WTC11 (cell line): ENCODE data around the gene PSPC1.

Experiments
- CREB1 ChIP-seq: sonication (generic); formaldehyde crosslinking; IDR thresholded peaks from 2 replicates; pipeline ENCODE4 v1.8.0; 2023; ENCODE audit warnings: mild to moderate bottlenecking, missing genetic modification reagents
- FOXP1 ChIP-seq: sonication (generic); formaldehyde crosslinking; IDR thresholded peaks from 2 replicates; pipeline ENCODE4 v1.8.0; 2022; ENCODE audit warnings: missing genetic modification reagents, mild to moderate bottlenecking, moderate library complexity, borderline replicate concordance
- PRRX2 ChIP-seq: fragments of 250-450 bp; sonication (Bioruptor Pico); IDR thresholded peaks from 2 replicates; pipeline ENCODE4 v1.8.0; 2021; ENCODE audit warnings: mild to moderate bottlenecking
- SMAD3 ChIP-seq: sonication (generic); formaldehyde crosslinking; IDR thresholded peaks from 2 replicates; pipeline ENCODE4 v1.8.0; 2022; ENCODE audit warnings: missing genetic modification reagents, mild to moderate bottlenecking, borderline replicate concordance
- TF ChIP-seq, protein P1 (sequence below): fragments of 200-600 bp; IDR thresholded peaks from 2 replicates; pipeline ENCODE4 v1.8.0; 2022; ENCODE audit warnings: antibody characterized with exemption
- TF ChIP-seq, protein P2 (sequence below): sonication (generic); formaldehyde crosslinking; IDR thresholded peaks from 2 replicates; pipeline ENCODE4 v1.8.1; 2022; ENCODE audit warnings: low read depth, missing genetic modification reagents, borderline replicate concordance
- TF ChIP-seq, protein P3 (sequence below): sonication (generic); formaldehyde crosslinking; IDR thresholded peaks from 2 replicates; pipeline ENCODE4 v1.8.1; 2023; ENCODE audit warnings: mild to moderate bottlenecking, missing genetic modification reagents, borderline replicate concordance

DNA sequence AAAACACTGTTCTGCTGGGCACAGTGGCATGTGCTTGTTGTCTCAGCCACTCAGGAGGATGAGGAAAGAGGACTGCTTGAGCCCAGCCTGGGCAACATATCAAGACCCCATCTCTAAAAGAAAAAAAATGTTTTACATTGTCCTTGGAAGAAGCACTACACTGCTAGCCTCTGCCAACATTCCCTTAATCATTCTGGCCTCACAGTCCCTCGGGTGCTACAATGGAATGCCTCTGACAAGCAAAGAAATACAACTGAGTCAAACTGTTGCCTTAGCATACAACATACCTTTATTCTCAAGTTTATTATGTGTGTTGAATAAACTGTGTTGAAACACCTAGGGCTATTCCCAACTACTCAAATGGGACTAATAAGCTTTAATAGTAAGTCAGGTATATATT is 56.1 kb downstream of the PSPC1 start:
- TF ChIP-seq, protein P1, sequence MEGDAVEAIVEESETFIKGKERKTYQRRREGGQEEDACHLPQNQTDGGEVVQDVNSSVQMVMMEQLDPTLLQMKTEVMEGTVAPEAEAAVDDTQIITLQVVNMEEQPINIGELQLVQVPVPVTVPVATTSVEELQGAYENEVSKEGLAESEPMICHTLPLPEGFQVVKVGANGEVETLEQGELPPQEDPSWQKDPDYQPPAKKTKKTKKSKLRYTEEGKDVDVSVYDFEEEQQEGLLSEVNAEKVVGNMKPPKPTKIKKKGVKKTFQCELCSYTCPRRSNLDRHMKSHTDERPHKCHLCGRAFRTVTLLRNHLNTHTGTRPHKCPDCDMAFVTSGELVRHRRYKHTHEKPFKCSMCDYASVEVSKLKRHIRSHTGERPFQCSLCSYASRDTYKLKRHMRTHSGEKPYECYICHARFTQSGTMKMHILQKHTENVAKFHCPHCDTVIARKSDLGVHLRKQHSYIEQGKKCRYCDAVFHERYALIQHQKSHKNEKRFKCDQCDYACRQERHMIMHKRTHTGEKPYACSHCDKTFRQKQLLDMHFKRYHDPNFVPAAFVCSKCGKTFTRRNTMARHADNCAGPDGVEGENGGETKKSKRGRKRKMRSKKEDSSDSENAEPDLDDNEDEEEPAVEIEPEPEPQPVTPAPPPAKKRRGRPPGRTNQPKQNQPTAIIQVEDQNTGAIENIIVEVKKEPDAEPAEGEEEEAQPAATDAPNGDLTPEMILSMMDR = no peak
- TF ChIP-seq FOXP1 (CRISPR knock-in tag) (no peak), PRRX2 (no peak), SMAD3 (no peak), CREB1 (no peak)
- TF ChIP-seq, protein P2, sequence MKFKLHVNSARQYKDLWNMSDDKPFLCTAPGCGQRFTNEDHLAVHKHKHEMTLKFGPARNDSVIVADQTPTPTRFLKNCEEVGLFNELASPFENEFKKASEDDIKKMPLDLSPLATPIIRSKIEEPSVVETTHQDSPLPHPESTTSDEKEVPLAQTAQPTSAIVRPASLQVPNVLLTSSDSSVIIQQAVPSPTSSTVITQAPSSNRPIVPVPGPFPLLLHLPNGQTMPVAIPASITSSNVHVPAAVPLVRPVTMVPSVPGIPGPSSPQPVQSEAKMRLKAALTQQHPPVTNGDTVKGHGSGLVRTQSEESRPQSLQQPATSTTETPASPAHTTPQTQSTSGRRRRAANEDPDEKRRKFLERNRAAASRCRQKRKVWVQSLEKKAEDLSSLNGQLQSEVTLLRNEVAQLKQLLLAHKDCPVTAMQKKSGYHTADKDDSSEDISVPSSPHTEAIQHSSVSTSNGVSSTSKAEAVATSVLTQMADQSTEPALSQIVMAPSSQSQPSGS = no peak
- TF ChIP-seq, protein P3, sequence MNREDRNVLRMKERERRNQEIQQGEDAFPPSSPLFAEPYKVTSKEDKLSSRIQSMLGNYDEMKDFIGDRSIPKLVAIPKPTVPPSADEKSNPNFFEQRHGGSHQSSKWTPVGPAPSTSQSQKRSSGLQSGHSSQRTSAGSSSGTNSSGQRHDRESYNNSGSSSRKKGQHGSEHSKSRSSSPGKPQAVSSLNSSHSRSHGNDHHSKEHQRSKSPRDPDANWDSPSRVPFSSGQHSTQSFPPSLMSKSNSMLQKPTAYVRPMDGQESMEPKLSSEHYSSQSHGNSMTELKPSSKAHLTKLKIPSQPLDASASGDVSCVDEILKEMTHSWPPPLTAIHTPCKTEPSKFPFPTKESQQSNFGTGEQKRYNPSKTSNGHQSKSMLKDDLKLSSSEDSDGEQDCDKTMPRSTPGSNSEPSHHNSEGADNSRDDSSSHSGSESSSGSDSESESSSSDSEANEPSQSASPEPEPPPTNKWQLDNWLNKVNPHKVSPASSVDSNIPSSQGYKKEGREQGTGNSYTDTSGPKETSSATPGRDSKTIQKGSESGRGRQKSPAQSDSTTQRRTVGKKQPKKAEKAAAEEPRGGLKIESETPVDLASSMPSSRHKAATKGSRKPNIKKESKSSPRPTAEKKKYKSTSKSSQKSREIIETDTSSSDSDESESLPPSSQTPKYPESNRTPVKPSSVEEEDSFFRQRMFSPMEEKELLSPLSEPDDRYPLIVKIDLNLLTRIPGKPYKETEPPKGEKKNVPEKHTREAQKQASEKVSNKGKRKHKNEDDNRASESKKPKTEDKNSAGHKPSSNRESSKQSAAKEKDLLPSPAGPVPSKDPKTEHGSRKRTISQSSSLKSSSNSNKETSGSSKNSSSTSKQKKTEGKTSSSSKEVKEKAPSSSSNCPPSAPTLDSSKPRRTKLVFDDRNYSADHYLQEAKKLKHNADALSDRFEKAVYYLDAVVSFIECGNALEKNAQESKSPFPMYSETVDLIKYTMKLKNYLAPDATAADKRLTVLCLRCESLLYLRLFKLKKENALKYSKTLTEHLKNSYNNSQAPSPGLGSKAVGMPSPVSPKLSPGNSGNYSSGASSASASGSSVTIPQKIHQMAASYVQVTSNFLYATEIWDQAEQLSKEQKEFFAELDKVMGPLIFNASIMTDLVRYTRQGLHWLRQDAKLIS (CRISPR knock-in tag) = no peak
